Keratinocyte (primary cell): ENCODE results near the gene KRTAP10-12.

Experiments used
- CTCF ChIP-seq, 3 experiments: IDR thresholded peaks in 1 of 3; conservative IDR thresholded peaks in 1 of 3; optimal IDR thresholded peaks in 1 of 3; 2 replicates in 2 of 3; 3 replicates in 1 of 3; pipeline versions ENCODE3 to v1.5.1; 2011; ENCODE audit warnings: low read length in 3 of 3, mild to moderate bottlenecking in 3 of 3, moderate library complexity in 2 of 3, control low read depth in 1 of 3, inconsistent platforms in 1 of 3; ENCODE audit not compliant: insufficient read depth in 2 of 3; ENCODE audit errors: extremely low read depth in 1 of 3
- EZH2 ChIP-seq: IDR thresholded peaks from one replicate; pipeline ENCODE4 v1.6.1; 2012; ENCODE audit warnings: inconsistent platforms, mild to moderate bottlenecking, low read length, moderate library complexity

DNA sequence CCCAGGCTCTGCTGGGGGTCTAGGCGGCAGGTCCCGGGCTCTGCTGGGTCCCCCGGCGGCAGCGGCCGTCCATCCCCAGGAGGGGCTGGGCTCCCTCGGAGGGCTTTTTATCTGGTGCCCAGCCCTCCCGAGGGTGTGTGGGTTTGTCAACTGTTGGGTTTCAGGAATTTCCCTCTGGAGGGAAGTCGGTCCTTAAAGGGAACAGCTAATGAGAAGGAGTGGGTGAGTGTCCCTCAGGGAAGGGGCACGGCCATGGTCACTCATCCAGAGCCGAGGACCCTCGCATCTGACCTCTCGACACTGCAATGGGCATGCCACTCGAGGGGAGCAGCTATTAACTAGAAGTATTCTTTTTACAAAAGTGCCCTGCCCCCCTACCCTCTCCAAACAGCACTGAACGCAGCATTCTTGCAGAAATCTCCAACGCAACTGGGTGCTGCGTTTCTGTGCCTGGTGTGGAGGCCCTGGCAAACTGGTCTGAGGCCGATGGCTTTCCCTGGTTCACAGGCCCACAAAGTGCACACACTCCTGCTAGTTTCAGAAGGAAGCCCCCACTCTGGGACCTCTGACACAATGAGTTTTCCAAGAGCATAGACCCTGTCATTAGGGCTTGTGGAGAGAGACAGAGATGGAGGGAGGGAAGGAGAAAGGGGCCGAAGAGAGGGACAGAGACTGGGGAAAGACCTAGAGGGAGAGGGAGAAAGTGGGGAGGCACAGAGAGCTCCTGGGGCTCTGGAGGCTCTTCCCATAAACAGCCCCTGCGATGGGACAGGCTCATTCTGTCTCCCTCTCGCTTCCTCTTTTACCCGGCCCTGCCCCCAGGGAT, 15.4 kb downstream of the KRTAP10-12 start:
- TF ChIP-seq CTCF (optimal IDR thresholded peaks at IDR 0.05 in 1 of 3, IDR thresholded peaks at IDR 0.05 in 1 of 3, conservative IDR thresholded peaks at IDR 0.05 in 1 of 3; ENCODE audit: extremely low read depth in 1 of 3, insufficient read depth in 2 of 3, low read length in 3 of 3) = no peak
- no peak for TF ChIP-seq EZH2
